NCI-H69 (cell line): ENCODE results near the gene PEX10.

Experiments used
- DNase-seq: peaks from one replicate; lab custom pipeline; 2025; lab: John Stamatoyannopoulos, UW

The PEX10 gene

GRCh38 chr1:2375246-2375922 lies 37.0 kb downstream of the PEX10 start:
- DNase-seq: no peak

GRCh38 chr1:2374252-2375155 lies 37.9 kb downstream of the PEX10 start:
- DNase-seq: no peak

- DNase-seq: no peak
These were observed 38.7 kb downstream of the PEX10 start for GRCh38 chr1:2373551-2374251.

GRCh38 chr1:2372551-2373490 lies 39.5 kb downstream of the PEX10 start:
- no peak for DNase-seq

- DNase-seq: no peak
These were observed 44.2 kb downstream of the PEX10 start for GRCh38 chr1:2368053-2368744.

GRCh38 chr1:2363847-2364513 lies 48.4 kb downstream of the PEX10 start:
- no peak for DNase-seq

- no peak for DNase-seq
These were observed 51.6 kb downstream of the PEX10 start for GRCh38 chr1:2360588-2361364.

GRCh38 chr1:2358651-2359640 lies 53.4 kb downstream of the PEX10 start:
- no peak for DNase-seq

GRCh38 chr1:2358072-2358471 lies 54.3 kb downstream of the PEX10 start:
- no peak for DNase-seq

GRCh38 chr1:2356911-2357845 lies 55.2 kb downstream of the PEX10 start:
- no peak for DNase-seq

- DNase-seq: no peak
These were observed 56.0 kb downstream of the PEX10 start for GRCh38 chr1:2356401-2356800.

- DNase-seq: no peak
These were observed 56.7 kb downstream of the PEX10 start for GRCh38 chr1:2355373-2356261.

GRCh38 chr1:2354511-2355372 lies 57.6 kb downstream of the PEX10 start:
- no peak for DNase-seq
